Measurements from ENCODE around the gene TMEM236.

DNA sequence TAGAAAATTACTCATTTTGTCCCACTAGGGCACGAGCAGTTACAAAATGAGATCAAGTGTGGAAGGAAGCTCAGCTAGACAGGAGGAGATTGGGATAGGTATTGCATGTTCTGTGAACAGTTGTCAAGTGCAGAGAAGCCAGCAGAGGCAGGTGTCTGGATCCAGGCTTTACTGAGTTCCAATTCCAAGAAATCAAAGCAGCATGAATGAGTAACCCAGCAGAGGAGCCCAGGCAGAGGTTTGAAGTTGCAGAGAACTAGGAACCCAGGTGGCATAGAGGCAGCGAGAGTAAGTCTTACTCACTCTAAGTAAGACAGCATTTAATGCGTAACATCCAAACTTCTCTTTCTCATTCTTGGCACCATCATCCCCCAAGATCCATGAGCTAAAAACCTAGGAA lies 68.9 kb downstream of the TMEM236 start:
- no peak for TF ChIP-seq POLR2A (IDR thresholded peaks at IDR 0.05)
- no peak for TF ChIP-seq CTCF (IDR thresholded peaks at IDR 0.05)
- TF ChIP-seq EP300 (IDR thresholded peaks at IDR 0.05), result no peak
